Stimulated activated CD4-positive, alpha-beta T cell treated with anti-CD3 and anti-CD28 coated beads, Interleukin-1b, Interleukin-23, amount 100 ng/mL, for 1 hour (primary cell): ENCODE results near the gene GRIN2A.

Source experiments
- DNase-seq, 2 donors: peaks; one replicate each; pipeline ENCODE4 v3.0.0-alpha.2; 2020; ENCODE audit warnings: low read depth in 2 of 2

GRIN2A gene

DNA sequence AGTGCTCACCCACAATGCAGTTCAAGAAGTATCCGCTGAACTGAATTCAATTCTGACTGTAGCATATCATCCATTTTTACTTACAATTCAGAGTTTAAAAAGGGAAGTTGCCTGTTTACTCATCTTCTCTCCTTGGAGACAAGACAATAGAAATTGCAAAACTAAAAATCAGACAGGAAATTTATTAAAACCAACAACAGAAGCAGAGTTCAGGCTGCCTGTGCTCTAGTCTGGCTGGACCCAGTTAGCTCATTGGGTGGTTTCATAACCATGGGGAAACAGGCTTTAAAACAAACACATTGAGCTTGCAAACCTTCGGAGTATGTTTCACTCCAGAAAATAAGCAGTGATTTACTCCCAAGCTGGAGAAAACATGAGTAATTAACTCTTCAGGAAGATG lies 321.4 kb downstream of the GRIN2A start:
- DNase-seq, result no peak

DNA sequence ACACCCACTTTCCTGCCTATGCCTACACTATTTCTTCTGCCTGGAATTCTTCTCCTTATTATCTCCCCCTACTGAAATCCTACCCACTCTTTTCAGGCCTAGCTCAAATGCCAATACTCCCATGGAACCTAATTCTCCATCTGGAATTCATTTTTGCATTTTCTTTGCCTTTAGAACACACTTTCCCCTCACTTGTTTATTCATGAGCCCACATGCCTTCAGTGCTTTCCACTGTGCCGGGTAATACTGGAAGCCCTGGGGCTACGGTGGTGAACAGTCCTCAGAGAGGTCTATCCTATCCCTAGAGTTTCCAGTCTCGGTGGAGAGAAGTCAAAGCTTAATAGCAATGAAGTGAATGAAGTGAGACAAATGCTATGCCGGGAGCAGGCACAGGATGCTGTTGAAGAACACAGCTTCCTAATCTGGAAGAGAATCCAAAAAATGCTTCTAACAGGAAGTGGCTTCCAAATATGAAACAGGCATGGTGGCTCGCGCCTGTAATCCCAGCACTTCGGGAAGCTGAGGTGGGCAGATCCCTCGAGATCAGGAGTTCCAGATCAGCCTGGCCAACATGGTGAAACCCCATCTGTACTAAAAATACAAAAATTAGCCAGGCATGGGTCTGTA lies 322.4 kb downstream of the GRIN2A start:
- no peak for DNase-seq

- DNase-seq, result no peak
Measured at GRCh38 chr16:9854675-9855074, 327.6 kb downstream of the GRIN2A start.

DNA sequence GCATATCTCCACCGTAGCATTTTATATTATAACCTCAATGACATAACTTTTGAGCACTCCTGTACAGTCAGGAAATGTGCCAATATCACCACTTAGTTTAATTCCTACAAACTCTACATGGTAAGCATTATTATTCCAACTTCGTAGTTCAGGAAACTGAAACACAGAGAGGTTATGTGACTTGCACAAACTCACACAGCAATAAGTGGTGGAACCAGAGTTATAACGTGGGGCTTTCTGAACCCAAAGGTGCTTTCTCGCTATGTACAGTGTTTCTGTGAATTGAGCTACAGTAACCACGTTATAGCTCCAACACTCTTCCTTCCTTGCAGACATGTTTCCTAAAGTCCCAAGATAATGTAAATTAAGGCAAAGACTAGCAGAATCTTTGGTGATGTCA lies 330.2 kb downstream of the GRIN2A start:
- no peak for DNase-seq

DNA sequence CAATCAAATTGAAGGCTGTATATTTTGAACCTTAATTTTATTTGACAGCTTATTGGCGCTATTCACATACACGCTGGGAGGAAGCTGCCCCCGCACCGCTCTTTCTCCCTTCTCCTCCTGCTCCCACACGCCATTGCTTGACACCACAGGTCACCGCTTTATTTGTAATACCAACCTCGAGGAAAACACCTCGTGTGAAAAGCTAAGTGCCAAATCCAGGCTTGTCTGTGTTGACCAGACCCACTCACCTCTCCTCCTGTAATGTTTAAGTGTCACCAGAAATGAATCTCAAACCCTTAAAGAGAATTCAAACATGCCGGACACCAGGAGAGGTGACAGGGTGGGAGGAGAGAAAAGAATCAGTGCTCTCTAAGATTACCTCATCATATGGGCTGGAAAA lies 331.4 kb downstream of the GRIN2A start:
- DNase-seq, result no peak

DNA sequence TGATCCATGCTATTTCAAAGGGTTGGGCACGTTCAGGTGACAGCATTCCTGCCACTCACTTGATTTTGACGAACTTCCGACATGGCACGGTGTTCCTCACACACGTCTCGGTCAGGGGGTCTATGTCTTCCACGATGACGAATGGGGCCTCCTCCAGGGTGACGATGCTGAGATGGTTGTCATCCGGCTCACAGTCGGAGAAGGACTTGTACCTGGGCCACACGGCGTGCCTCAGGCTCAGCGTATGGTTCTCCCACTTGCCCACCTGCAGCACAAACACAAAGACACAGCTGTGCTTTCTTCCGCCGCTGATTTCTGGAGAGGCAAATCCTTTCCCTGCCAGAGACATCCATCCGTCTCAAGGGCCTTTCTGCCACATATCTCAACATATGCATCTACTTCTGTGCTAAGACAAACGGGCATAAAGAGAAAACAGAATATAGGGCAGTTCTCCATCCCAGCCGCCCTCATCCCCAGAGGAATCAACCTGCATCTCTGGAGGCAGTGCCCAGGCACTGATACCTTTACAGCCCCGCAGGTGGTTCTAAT lies 332.5 kb downstream of the GRIN2A start:
- DNase-seq, result no peak

DNA sequence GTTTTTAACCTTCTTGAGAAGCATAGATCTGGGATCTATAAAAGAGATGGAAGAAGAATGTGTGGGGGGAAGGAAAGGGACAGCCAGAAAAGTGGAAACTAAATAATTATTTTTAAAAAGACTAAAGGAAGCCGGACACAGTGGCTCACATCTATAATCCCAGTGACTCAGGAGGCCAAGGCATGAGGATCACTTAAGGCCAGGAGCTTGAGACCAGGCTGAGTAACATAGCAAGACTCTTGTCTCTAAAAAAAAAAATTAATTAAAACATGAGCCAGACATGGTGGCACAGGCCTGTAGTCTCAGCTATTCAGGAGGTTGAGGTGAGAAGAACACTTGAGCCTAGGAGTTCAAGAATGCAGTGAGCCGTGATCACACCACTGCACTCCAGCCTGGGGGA lies 335.1 kb downstream of the GRIN2A start:
- no peak for DNase-seq

DNA sequence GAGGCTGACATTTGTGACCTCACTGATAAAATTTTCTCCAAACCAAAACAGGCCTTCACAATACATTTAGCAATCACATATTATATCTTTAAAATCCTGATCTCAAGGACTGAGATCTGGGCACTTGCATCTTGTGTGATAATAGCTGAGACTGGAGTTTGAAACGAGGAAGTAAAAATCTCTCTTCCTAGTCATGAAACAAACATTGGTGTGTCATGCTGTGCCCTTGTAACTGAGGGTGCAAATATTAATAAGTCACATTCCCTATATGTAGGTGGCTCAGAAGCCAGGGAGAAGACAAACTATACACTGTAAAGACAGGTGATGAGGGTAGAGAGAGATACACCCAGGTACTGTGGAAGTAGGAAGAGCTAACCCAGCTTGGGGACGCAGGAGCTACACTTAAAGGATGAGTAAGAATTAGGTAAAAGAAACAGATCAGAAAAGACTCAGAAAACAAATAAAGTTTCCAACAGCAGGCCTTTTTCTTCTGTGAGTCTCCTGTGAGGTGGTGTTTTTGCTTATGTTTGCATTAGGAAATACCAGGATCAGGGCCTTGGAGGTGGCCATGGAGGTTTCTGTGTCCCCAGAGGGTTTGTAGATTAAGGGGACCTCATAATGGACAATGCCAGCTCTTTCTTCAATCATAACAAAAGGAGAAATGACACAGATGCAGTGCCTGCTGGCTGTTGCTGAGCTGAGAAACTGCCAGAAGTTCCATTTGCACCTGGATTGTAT lies 335.7 kb downstream of the GRIN2A start:
- DNase-seq, result no peak

DNA sequence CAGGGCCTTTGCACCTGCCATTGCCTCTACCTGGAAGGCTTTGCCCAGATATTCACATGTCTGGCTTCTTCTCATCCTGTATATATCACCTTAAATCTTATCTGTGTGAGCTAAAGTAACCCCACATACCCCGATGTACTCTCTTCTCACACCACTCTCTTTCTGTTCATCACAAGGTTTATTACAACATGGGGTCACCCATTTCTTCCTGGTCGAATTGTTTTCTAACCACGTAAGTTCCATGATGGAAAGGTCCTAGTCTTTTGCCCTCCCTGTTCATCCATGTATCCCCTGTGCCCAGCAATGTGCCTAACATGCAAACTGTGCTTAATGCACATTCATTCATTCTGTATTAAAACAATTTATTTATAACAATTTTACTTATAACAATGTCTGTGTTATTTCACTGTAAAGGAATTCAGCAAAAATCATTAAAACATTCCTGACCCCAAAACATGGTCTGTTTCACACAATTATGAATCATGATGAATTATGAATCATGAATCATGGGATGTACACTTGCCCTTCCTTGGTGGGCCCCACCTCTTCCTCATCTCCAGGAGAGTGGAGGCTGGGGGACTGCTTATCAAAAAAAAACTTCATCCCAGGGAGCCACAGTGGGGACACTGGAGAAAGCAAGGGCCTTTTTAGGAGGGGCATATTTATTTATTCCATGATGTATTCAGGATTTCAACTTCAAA lies 336.4 kb downstream of the GRIN2A start:
- no peak for DNase-seq

GRCh38 chr16:9844361-9844760 lies 337.9 kb downstream of the GRIN2A start:
- no peak for DNase-seq

GRCh38 chr16:9843424-9844018 lies 338.7 kb downstream of the GRIN2A start:
- no peak for DNase-seq

DNA sequence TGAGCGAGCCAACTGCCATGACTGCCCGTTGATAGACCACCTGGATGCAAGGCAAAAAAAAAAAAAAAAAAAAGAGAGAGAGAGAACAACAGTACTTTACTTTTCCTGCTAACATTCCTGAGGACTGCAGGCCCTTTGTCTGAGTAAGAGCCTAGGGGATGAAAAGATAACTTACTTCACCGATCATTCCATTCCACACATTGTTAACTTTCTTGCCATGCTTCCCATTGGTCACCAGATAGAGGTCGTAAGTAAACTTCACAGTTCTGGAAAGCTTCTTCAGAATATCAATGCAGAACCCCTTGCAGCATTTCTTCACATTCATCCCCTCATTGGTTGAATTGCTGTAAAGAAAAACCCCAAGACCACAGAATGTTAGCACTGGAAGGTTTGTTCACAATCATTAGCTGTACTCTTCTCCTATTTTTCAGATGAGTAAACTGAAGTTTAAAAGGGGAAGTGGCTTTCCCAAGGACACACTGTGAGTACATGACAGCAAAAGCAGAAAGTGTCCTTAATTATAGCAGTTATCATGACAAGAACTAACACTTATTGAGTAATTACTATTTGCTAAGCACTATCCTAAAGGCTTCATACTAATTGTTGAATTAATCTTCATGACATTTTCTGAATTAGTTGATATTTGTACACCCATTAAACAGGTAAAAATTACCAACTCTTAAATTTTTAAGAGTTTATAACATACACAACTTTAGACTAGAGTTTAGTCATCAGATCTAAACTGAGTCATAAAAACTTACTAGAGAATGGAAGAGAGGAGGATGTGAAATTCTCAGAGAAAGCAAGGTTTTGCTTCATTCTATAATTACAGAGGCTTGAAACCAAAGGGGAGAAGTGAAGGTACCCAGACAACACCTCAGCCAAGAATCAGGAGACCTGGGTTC lies 341.2 kb downstream of the GRIN2A start:
- DNase-seq, result no peak

- no peak for DNase-seq
Measured at GRCh38 chr16:9837481-9837880, 344.7 kb downstream of the GRIN2A start.

DNA sequence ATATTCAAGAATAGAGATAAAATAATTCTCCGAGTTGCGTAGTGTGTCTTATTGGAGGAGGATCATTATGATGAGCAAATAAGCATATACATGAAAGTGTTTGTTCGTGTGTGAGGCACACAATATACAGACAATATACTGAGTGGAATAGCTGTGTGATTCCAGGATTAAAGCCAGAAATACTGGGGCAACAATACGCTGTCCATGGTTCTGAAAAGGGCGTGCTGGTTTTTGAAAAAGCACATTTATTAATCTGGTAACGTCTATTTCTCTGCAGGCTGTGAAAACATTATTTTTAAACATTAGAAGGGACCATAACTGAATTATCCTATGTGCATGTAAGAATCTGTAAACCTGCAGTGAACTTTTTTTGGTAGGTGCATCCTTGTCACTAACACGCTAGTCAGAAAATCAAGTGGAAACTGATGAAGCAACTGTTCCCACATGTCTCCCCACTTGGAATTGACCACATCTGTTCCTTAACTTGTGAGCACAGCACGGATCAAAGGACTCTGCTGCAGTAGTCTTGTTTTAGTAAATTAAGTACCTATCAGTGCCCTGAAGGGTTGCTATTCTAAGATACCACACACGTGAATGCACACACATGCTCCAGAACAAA lies 346.0 kb downstream of the GRIN2A start:
- no peak for DNase-seq

- DNase-seq, result no peak
Measured at GRCh38 chr16:9827062-9827752, 355.0 kb downstream of the GRIN2A start.

DNA sequence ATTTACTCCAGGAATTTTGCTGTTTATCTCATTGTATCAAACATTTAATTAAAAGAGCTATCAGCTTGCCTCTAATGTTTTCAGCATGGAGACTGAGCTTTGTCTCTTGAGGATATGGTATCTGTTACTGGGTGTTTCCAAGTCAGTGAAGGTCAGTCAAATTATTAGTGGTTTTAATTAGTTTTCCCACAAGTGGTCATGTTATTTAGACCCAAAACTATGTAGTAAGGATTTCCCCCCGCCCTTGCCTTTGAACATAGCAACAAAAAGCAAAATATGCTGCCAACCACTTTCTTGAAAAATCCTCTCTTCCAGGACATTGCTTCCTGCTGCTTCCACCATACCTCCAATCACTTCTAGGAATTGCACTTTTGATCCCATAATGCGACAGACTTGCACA lies 355.6 kb downstream of the GRIN2A start:
- no peak for DNase-seq

- DNase-seq, result no peak
Measured at GRCh38 chr16:9824200-9825068, 357.8 kb downstream of the GRIN2A start.

GRCh38 chr16:9823510-9823909 lies 358.7 kb downstream of the GRIN2A start:
- DNase-seq, result no peak

DNA sequence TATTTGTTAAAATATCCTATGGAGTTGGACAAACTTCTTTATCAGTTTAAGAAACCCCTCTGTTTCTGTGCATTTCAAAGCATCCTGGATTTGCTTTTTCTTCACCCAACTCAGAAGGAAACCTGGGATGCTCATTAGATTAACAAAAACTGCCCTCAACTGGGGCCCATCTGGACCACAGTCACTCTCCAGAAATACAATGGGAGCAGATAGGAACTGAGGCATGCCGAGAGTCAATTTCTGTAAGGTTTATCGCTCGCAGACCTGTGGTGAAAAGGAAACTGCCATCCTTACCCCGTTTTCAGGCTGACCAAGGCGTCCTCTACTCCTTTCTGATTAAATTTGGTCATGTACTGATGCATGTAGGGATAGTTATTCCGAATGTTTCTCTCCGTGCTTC lies 360.3 kb downstream of the GRIN2A start:
- no peak for DNase-seq
